ENCODE results near the gene SOHLH1.

- TF ChIP-seq CTCF (IDR thresholded peaks at IDR 0.05 in 2 of 3, conservative IDR thresholded peaks at IDR 0.05 in 1 of 3; ENCODE audit: borderline replicate concordance in 1 of 3, insufficient read depth in 1 of 3, low read depth in 2 of 3, low read length in 2 of 3) = no peak
- no peak for TF ChIP-seq FOSL1 (IDR thresholded peaks at IDR 0.05; ENCODE audit: low read depth)
- no peak for TF ChIP-seq POLR2A (IDR thresholded peaks at IDR 0.05; ENCODE audit: borderline replicate concordance, extremely low read depth, insufficient read depth, insufficient read length)
- TF ChIP-seq TCF7L2 (IDR thresholded peaks at IDR 0.05; ENCODE audit: borderline replicate concordance, extremely low read depth, insufficient read depth, insufficient read length) = no peak
- TF ChIP-seq CEBPB (IDR thresholded peaks at IDR 0.05; ENCODE audit: low read depth) = no peak
- TF ChIP-seq RAD21 (IDR thresholded peaks at IDR 0.05; ENCODE audit: low read depth) = no peak
- no peak for TF ChIP-seq SIN3A (IDR thresholded peaks at IDR 0.05; ENCODE audit: low read depth)
- no peak for TF ChIP-seq EZH2phosphoT487 (IDR thresholded peaks at IDR 0.05; ENCODE audit: borderline replicate concordance)
Observed at GRCh38 chr9:135701067-135701958, 2.0 kb upstream of the SOHLH1 start.

Measured in HCT116 (cell line).